NB4 (cell line): ENCODE measurements around the gene KIRREL3.

Experiments
- MYC ChIP-seq: IDR thresholded peaks from 2 replicates; pipeline ENCODE4 v1.6.1; 2011; ENCODE audit warnings: low read depth, low read length
- TF ChIP-seq, protein P1 (sequence below): IDR thresholded peaks from one replicate; pipeline ENCODE4 v1.5.1; 2012; ENCODE audit warnings: low read depth, low read length

DNA sequence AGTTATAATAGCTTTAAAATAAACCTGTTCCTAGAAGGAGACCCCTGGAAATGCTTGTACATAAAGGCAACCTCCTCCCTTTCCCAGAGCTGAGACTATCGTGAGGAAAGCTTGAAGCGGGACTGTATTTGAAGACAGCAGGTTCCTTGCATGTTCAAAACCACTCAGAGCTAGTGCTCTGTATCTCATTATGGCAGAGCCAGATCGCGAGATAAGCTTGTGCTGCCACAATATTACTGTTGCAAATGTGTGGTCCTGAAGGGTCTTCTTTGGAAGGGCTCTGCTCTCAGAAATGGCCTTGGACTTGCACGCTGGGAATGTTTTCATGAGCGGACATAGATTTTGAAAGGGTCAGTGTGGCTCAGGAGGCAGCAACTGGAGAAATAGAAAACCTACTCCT lies 168.2 kb downstream of the KIRREL3 start:
- TF ChIP-seq, protein P1, sequence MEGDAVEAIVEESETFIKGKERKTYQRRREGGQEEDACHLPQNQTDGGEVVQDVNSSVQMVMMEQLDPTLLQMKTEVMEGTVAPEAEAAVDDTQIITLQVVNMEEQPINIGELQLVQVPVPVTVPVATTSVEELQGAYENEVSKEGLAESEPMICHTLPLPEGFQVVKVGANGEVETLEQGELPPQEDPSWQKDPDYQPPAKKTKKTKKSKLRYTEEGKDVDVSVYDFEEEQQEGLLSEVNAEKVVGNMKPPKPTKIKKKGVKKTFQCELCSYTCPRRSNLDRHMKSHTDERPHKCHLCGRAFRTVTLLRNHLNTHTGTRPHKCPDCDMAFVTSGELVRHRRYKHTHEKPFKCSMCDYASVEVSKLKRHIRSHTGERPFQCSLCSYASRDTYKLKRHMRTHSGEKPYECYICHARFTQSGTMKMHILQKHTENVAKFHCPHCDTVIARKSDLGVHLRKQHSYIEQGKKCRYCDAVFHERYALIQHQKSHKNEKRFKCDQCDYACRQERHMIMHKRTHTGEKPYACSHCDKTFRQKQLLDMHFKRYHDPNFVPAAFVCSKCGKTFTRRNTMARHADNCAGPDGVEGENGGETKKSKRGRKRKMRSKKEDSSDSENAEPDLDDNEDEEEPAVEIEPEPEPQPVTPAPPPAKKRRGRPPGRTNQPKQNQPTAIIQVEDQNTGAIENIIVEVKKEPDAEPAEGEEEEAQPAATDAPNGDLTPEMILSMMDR = no peak
- no peak for TF ChIP-seq MYC
